Hepatocyte (in vitro differentiated cells): ENCODE results near the gene GAPT. TPM values are rescaled to one million over a fixed set of nuclear protein-coding genes. Genes with fewer than 3 reads are reported as not detected.

ENCODE experiments used
- DNase-seq: peaks from one replicate; pipeline ENCODE4 v3.0.0-alpha.2; 2016; ENCODE audit warnings: low spot score
- H2AFZ ChIP-seq: fragments of 200-600 bp; sonication (generic); 2 replicates; pipeline ENCODE4 v1.6.0; 2016; ENCODE audit warnings: antibody characterized with exemption, mild to moderate bottlenecking
- H3K27ac ChIP-seq: fragments of 200-600 bp; sonication (generic); 2 replicates; pipeline ENCODE4 v1.5.1; 2016; ENCODE audit warnings: mild to moderate bottlenecking
- H3K27me3 ChIP-seq: fragments of 200-600 bp; sonication (generic); 2 replicates; pipeline ENCODE4 v1.6.1; 2016
- H3K36me3 ChIP-seq: fragments of 200-600 bp; sonication (generic); replicated peaks from 2 replicates; pipeline ENCODE4 v1.5.1; 2016; ENCODE audit warnings: low read depth; ENCODE audit not compliant: insufficient read depth
- H3K4me1 ChIP-seq: fragments of 200-600 bp; sonication (generic); 2 replicates; pipeline ENCODE4 v1.5.1; 2016; ENCODE audit warnings: mild to moderate bottlenecking, moderate library complexity; ENCODE audit not compliant: insufficient read depth
- H3K4me2 ChIP-seq: fragments of 200-600 bp; sonication (generic); 2 replicates; pipeline ENCODE4 v1.6.0; 2016
- H3K4me3 ChIP-seq: fragments of 200-600 bp; sonication (generic); 2 replicates; pipeline ENCODE4 v1.5.1; 2016; ENCODE audit warnings: mild to moderate bottlenecking
- H3K79me2 ChIP-seq: fragments of 200-600 bp; sonication (generic); 2 replicates; pipeline ENCODE4 v1.6.0; 2017; ENCODE audit warnings: mild to moderate bottlenecking
- H3K9me2 ChIP-seq: fragments of 200-600 bp; sonication (generic); replicated peaks from 2 replicates; pipeline ENCODE4 v1.6.0; 2017; ENCODE audit warnings: mild to moderate bottlenecking; ENCODE audit not compliant: insufficient read depth
- H3K9me3 ChIP-seq: fragments of 200-600 bp; sonication (generic); 2 replicates; pipeline ENCODE4 v1.5.1; 2016; ENCODE audit warnings: low read depth, mild to moderate bottlenecking
- H4K20me1 ChIP-seq: fragments of 200-600 bp; sonication (generic); 2 replicates; pipeline ENCODE4 v1.6.0; 2016; ENCODE audit warnings: mild to moderate bottlenecking; ENCODE audit not compliant: insufficient read depth, poor library complexity, severe bottlenecking
- EZH2 ChIP-seq: fragments of 200-600 bp; sonication (generic); IDR thresholded peaks from 2 replicates; pipeline ENCODE4 v1.6.1; 2016; ENCODE audit warnings: antibody characterized with exemption, mild to moderate bottlenecking, borderline replicate concordance
- EZH2phosphoT487 ChIP-seq: fragments of 200-600 bp; sonication (generic); IDR thresholded peaks from one replicate; pipeline ENCODE4 v1.6.1; 2018; ENCODE audit warnings: antibody characterized with exemption, mild to moderate bottlenecking, low read depth, moderate library complexity; ENCODE audit not compliant: unreplicated experiment, severe bottlenecking
- WGBS: methylation state at CpG from one replicate; pipeline ENCODE4 v1.1.6; 2016; ENCODE audit warnings: low lambda C conversion rate; ENCODE audit errors: missing lambda C conversion rate; 5-methylcytosine and 5-hydroxymethylcytosine counted together
- polyA plus RNA-seq: library from polyadenylated mRNA; unstranded; fragments of >200 nt; fragmentation: Nextera tagmentation; extraction: Ambion mirVana; gene quantifications from 2 replicates; pipeline ENCODE4 v1.2.1, GENCODE V29; 2016
- total RNA-seq: library from RNA; depleted of rRNA; stranded (reverse); fragments of >200 nt; gene quantifications from 2 replicates; pipeline ENCODE4 v1.2.3, GENCODE V29; 2014
- TF ChIP-seq, protein P1 (sequence below): fragments of 200-600 bp; sonication (generic); IDR thresholded peaks from 2 replicates; pipeline ENCODE4 v1.5.1; 2016; ENCODE audit warnings: antibody characterized with exemption, mild to moderate bottlenecking; ENCODE audit not compliant: poor library complexity

Gene GAPT
- total and polyA plus RNA-seq, 2 experiments from 2014 or later: not detected

DNA sequence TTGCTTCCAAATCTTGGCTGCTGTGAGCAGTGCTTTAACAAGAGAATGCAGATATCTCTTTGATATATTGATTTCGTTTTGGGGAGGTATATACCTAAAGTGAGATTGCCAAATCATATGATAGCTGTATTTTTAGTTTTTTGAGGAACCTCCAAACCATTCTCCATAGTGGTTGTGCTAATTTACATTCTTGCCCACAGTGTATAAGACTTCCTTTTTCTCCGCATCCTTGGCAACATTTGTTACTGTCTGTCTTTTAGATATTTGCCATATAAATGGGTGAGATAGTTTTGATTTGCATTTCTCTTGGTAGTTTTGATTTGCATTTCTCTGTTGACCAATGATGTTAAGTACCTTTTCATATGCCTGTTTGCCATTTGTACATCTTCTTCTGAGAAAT is 21.3 kb upstream of the GAPT start:
- no peak for DNase-seq
- no peaks in the 10 kb centered on the region for H3K9me2 ChIP-seq
- no peak overlapping the region for H3K4me2 ChIP-seq
- H2AFZ ChIP-seq: no peak overlapping the region
- WGBS: 97% methylated on average over 2 of the region's 2 CpGs
- H3K4me1 ChIP-seq: no peaks in the 10 kb centered on the region
- no peak overlapping the region for H3K4me3 ChIP-seq
- H4K20me1 ChIP-seq: no peaks in the 10 kb centered on the region
- TF ChIP-seq, protein P1, sequence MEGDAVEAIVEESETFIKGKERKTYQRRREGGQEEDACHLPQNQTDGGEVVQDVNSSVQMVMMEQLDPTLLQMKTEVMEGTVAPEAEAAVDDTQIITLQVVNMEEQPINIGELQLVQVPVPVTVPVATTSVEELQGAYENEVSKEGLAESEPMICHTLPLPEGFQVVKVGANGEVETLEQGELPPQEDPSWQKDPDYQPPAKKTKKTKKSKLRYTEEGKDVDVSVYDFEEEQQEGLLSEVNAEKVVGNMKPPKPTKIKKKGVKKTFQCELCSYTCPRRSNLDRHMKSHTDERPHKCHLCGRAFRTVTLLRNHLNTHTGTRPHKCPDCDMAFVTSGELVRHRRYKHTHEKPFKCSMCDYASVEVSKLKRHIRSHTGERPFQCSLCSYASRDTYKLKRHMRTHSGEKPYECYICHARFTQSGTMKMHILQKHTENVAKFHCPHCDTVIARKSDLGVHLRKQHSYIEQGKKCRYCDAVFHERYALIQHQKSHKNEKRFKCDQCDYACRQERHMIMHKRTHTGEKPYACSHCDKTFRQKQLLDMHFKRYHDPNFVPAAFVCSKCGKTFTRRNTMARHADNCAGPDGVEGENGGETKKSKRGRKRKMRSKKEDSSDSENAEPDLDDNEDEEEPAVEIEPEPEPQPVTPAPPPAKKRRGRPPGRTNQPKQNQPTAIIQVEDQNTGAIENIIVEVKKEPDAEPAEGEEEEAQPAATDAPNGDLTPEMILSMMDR: no peak
- no peak for TF ChIP-seq EZH2phosphoT487
- no peak for TF ChIP-seq EZH2
- H3K27me3 ChIP-seq: no peaks in the 10 kb centered on the region
- H3K27ac ChIP-seq: no peak overlapping the region
- H3K36me3 ChIP-seq: no peaks in the 10 kb centered on the region
- no peaks in the 10 kb centered on the region for H3K79me2 ChIP-seq
- no peaks in the 10 kb centered on the region for H3K9me3 ChIP-seq

DNA sequence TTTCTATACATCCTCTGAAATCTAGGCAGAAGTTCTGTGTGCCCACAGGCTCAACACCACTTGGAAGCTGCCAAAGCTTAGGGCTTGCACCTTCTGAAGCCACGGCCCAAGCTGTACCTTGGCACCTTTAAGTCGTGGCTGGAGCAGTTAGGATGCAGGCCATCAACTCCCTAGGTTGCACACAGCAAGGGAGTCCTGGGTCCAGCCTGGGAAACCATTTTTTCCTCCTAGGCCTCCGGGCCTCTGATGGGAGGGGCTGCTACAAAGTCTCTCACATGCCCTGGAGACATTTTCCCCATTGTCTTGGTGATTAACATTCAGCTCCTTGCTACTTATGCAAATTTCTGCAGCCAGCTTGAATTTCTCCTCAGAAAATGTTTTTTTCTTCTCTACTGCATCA is 15.8 kb upstream of the GAPT start:
- no peak overlapping the region for H2AFZ ChIP-seq
- H3K79me2 ChIP-seq: no peaks in the 10 kb centered on the region
- H3K4me3 ChIP-seq: no peak overlapping the region
- no peaks in the 10 kb centered on the region for H3K27me3 ChIP-seq
- no peak overlapping the region for H3K4me2 ChIP-seq
- H3K9me2 ChIP-seq: no peaks in the 10 kb centered on the region
- H3K4me1 ChIP-seq: no peaks in the 10 kb centered on the region
- H3K27ac ChIP-seq: no peak overlapping the region
- 65% methylated on average over 3 of the region's 3 CpGs for WGBS
- H3K9me3 ChIP-seq: no peaks in the 10 kb centered on the region
- H4K20me1 ChIP-seq: no peaks in the 10 kb centered on the region
- H3K36me3 ChIP-seq: no peaks in the 10 kb centered on the region
- DNase-seq: no peak
- TF ChIP-seq EZH2phosphoT487 (no peak), EZH2 (no peak)
- TF ChIP-seq, protein P1: no peak

DNA sequence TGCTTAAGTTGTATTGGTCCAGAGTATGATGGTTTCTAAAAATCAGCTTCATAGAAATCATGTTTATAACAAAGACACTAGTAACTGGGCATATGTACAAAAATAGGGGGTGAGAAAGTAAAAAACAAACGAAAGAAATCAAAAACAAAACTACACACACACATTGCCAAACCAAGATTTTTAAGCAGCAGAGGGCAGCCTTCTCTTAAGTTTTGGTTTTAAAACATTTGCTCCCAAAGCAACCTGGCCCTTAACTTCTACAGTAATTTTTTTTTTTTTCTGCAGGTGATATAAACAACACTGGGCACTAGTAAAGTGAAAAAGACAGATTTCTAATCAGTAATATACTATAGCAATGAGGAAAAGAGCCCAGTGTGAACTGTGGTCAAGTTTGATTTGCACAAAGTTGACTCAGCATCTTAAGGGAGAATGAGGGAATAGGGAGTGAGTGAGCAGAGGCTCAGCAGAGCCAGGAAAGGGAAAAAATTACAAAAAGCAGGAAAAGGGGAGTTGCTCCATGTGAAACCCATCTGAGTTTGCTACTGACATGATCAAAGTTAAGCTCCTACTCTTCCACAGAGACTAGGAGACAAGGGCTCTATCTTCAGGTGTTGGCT is 13.4 kb upstream of the GAPT start:
- Histone ChIP-seq H3K27me3 (no peaks in the 10 kb centered on the region), H3K9me2 (no peaks in the 10 kb centered on the region), H3K4me2 (no peak overlapping the region), H3K36me3 (no peaks in the 10 kb centered on the region), H4K20me1 (no peaks in the 10 kb centered on the region), H3K27ac (no peak overlapping the region), H3K79me2 (no peaks in the 10 kb centered on the region), H2AFZ (no peak overlapping the region), H3K4me3 (no peak overlapping the region), H3K4me1 (no peaks in the 10 kb centered on the region), H3K9me3 (no peaks in the 10 kb centered on the region)
- WGBS: 62% methylated on average over 1 of the region's 1 CpG
- TF ChIP-seq, protein P1: peak; percentile 54
- TF ChIP-seq EZH2phosphoT487: no peak
- DNase-seq: no peak
